Skeletal muscle satellite cell (primary cell): ENCODE results near the gene TTLL4.
A peak's percentile ranks its signal among the peaks of the same experiment; 100 is the strongest.

Experiments used
- H3K27me3 ChIP-seq: 2 replicates; pipeline ENCODE4 v1.7.0; 2013; ENCODE audit warnings: low read length; ENCODE audit not compliant: control insufficient read depth, insufficient read depth
- H3K36me3 ChIP-seq: 2 replicates; pipeline ENCODE4 v1.7.0; 2013; ENCODE audit warnings: mild to moderate bottlenecking, control low read depth, low read length; ENCODE audit not compliant: insufficient read depth
- H3K4me1 ChIP-seq: 2 replicates; pipeline ENCODE4 v1.7.0; 2013; ENCODE audit warnings: low read length; ENCODE audit not compliant: control insufficient read depth, insufficient read depth
- H3K4me2 ChIP-seq: 2 replicates; pipeline ENCODE4 v1.7.0; 2013; ENCODE audit warnings: mild to moderate bottlenecking, low read length
- H3K4me3 ChIP-seq: 2 replicates; pipeline ENCODE4 v1.7.0; 2013; ENCODE audit warnings: low read length
- H3K9ac ChIP-seq: 2 replicates; pipeline ENCODE4 v1.7.0; 2013; ENCODE audit warnings: mild to moderate bottlenecking, low read depth, low read length, moderate library complexity
- H3K9me3 ChIP-seq: replicated peaks from 2 replicates; pipeline ENCODE4 v1.7.0; 2013; ENCODE audit warnings: mild to moderate bottlenecking, control low read depth, low read length

The TTLL4 gene

GRCh38 chr2:218691234-218691633 is 19.4 kb upstream of the TTLL4 start:
- Histone ChIP-seq H3K9me3 (no peaks in the 10 kb centered on the region), H3K4me3 (no peak overlapping the region), H3K27me3 (no peaks in the 10 kb centered on the region), H3K4me1 (peaks cover 10% of the 10 kb centered on the region), H3K4me2 (no peak overlapping the region), H3K36me3 (peaks cover 37% of the 10 kb centered on the region), H3K9ac (peak overlapping the region; percentile 5)

DNA sequence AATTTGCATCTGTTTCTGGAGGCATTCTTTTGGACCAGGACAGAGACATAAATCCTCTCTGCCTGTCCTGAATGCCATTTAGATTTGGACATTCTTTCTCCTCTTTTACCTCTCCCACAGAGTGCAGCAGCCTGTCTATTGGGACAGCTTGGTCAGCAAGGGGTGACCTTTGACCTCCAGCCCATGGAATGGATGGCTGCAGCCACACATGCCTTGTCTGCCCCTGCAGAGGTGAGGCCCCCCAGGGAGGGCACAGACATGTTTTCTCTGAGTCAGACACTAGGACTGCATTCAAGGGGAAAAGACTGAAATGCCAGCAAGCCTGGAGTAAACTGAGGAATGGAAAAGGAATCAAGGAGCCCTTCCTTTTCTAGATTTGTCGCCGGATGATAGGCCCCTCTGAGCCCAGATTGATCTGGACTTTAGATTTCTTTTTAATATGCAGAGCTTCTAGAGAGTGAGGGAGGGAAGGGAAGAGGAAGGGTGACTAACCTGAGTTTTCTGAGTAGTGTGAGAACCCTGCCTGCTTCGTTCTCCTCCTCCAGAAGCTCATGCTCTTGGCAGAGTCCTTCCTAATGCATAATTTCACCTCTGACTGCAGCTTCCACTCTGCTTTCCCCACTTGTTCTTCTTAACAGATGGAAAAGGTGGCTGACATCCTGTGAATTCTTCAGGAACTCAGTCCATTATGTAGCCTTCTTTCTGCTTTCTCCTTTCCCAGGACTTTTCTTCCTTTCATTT is 16.1 kb upstream of the TTLL4 start:
- no peaks in the 10 kb centered on the region for H3K9me3 ChIP-seq
- H3K4me2 ChIP-seq: no peak overlapping the region
- H3K4me1 ChIP-seq: peaks cover 10% of the 10 kb centered on the region
- no peak overlapping the region for H3K4me3 ChIP-seq
- peaks cover 63% of the 10 kb centered on the region for H3K36me3 ChIP-seq
- H3K9ac ChIP-seq: no peak overlapping the region
- no peaks in the 10 kb centered on the region for H3K27me3 ChIP-seq

DNA sequence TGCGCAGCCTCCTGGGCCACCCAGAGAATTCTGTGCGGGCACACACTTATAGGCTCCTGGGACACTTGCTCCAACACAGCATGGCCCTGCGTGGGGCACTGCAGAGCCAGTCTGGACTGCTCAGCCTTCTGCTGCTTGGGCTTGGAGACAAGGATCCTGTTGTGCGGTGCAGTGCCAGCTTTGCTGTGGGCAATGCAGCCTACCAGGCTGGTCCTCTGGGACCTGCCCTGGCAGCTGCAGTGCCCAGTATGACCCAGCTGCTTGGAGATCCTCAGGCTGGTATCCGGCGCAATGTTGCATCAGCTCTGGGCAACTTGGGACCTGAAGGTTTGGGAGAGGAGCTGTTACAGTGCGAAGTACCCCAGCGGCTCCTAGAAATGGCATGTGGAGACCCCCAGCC is 11.8 kb upstream of the TTLL4 start:
- H3K9ac ChIP-seq: no peak overlapping the region
- no peaks in the 10 kb centered on the region for H3K9me3 ChIP-seq
- H3K36me3 ChIP-seq: peaks cover 39% of the 10 kb centered on the region
- H3K4me2 ChIP-seq: no peak overlapping the region
- H3K4me3 ChIP-seq: no peak overlapping the region
- no peaks in the 10 kb centered on the region for H3K4me1 ChIP-seq
- H3K27me3 ChIP-seq: no peaks in the 10 kb centered on the region

DNA sequence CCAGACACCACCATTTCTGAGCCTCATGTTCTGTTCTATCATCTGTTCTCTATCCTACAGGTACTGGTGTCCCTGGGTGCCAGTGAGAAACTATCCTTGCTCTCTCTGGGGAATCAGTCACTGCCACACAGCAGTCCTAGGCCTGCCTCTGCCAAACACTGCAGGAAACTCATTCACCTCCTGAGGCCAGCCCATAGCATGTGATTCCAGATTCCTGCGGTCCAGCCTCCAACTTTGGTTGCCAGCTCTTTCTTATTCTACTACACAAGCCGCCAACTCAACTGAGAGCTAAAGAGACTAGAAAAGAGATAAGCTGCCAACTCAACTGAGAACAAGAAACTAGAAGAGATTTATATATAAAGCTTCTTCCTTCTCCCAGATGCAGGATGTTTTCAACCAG is 8.8 kb upstream of the TTLL4 start:
- no peak overlapping the region for H3K4me2 ChIP-seq
- peaks cover 28% of the 10 kb centered on the region for H3K36me3 ChIP-seq
- H3K27me3 ChIP-seq: no peaks in the 10 kb centered on the region
- no peaks in the 10 kb centered on the region for H3K4me1 ChIP-seq
- no peak overlapping the region for H3K4me3 ChIP-seq
- no peaks in the 10 kb centered on the region for H3K9me3 ChIP-seq
- H3K9ac ChIP-seq: no peak overlapping the region

- Histone ChIP-seq H3K9me3 (no peaks in the 10 kb centered on the region), H3K4me1 (no peaks in the 10 kb centered on the region), H3K4me2 (no peak overlapping the region), H3K36me3 (peaks cover 13% of the 10 kb centered on the region), H3K9ac (no peak overlapping the region), H3K27me3 (no peaks in the 10 kb centered on the region), H3K4me3 (no peak overlapping the region)
These were observed 7.3 kb upstream of the TTLL4 start for GRCh38 chr2:218703341-218703740.

GRCh38 chr2:218708086-218708485 is 2.5 kb upstream of the TTLL4 start:
- no peaks in the 10 kb centered on the region for H3K27me3 ChIP-seq
- H3K9me3 ChIP-seq: no peaks in the 10 kb centered on the region
- no peak overlapping the region for H3K4me2 ChIP-seq
- H3K4me1 ChIP-seq: peaks cover 6% of the 10 kb centered on the region
- no peak overlapping the region for H3K4me3 ChIP-seq
- peaks cover 2% of the 10 kb centered on the region for H3K36me3 ChIP-seq
- H3K9ac ChIP-seq: no peak overlapping the region

DNA sequence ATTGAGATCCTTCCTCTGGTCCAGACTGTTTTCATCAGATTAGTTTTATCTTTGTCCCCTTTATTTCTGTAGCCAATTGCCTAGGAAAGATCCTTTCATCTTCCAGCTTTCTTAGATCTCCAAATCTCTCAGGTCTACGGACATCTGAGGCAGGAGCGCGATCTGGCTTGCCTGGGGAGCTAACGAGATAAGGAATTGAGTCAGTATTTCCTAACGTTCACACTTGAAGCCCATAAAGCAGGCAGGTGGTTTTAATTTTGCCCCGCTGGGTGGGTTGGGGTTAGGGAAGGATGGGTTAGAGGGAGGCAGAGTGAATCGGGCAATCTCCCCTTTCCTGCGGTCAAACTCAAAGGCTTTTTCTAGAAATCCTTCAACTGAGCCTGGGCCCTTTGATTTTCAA is 727 bp upstream of the TTLL4 start:
- Histone ChIP-seq H3K4me3 (no peak overlapping the region), H3K36me3 (peaks cover 2% of the 10 kb centered on the region), H3K4me1 (peaks cover 6% of the 10 kb centered on the region), H3K4me2 (no peak overlapping the region), H3K9ac (no peak overlapping the region), H3K9me3 (no peaks in the 10 kb centered on the region), H3K27me3 (no peaks in the 10 kb centered on the region)

GRCh38 chr2:218710334-218710686 is 325 bp upstream of the TTLL4 start:
- Histone ChIP-seq H3K36me3 (peaks cover 2% of the 10 kb centered on the region), H3K4me2 (peak overlapping the region; percentile 94), H3K27me3 (no peaks in the 10 kb centered on the region), H3K9ac (no peak overlapping the region), H3K4me3 (peak overlapping the region; percentile 51), H3K4me1 (peaks cover 6% of the 10 kb centered on the region), H3K9me3 (no peaks in the 10 kb centered on the region)

DNA sequence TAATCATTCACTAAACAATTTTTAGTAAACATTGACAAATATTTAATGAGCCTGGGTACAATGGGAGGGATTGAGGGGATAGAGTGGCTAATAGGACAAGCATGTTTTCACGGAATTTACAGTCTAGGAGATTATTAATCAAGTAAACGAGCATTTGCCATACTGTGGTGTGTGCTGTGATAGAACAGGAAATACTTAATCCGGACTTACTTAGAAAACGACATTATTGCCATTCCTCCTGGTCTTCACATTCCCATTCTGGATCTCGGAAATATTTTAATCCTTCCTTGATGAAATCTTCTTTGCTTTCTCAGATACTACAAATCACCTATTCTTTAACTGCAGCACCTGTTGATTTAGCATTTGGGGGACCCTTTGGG is 905 bp downstream of the TTLL4 start:
- Histone ChIP-seq H3K9ac (peak overlapping the region; percentile 91), H3K4me2 (peak overlapping the region; percentile 94), H3K9me3 (no peaks in the 10 kb centered on the region), H3K36me3 (peaks cover 2% of the 10 kb centered on the region), H3K4me1 (peaks cover 6% of the 10 kb centered on the region), H3K27me3 (no peaks in the 10 kb centered on the region), H3K4me3 (peak overlapping the region; percentile 98)

DNA sequence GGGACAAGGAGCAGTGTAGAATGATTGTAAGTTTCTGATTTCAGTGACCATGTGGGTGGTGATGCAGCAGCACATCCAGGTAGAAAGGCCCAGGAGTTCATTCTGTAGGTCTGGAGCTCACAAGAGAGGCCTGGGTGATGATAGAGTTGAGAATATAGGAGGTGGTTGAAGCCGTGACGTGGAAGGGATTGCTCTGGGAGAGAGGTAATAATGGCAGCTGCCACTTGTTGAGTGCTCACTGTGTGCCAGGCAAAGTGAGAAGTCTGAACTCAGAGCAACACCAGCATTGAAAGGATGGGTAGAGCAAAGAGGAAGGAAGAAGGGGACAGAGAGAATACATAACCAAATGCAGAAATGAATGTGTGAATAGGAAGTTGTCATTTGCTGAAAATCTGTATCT is 3.3 kb downstream of the TTLL4 start:
- no peaks in the 10 kb centered on the region for H3K27me3 ChIP-seq
- H3K9ac ChIP-seq: no peak overlapping the region
- no peak overlapping the region for H3K4me3 ChIP-seq
- H3K9me3 ChIP-seq: no peaks in the 10 kb centered on the region
- no peak overlapping the region for H3K4me2 ChIP-seq
- H3K36me3 ChIP-seq: peaks cover 2% of the 10 kb centered on the region
- H3K4me1 ChIP-seq: peaks cover 6% of the 10 kb centered on the region

DNA sequence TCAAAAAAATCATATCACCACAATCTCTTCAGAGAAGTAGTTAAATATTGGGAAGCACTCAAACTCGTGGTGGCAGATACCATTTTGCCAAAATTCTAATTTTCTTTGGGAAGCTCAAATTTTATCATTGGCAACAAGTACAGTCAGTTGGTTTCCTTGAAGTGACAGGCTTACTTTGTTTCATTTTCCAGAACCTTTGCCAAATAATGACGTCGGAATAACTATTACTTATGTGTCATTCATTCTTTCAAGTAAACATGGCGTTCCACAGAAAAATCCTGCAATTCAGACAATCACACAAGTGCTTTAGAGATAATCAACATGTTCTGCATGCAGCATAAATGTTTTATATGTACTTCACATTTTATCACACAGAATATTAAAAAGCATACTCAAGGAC is 5.4 kb downstream of the TTLL4 start:
- no peaks in the 10 kb centered on the region for H3K27me3 ChIP-seq
- no peak overlapping the region for H3K4me3 ChIP-seq
- H3K36me3 ChIP-seq: peaks cover 2% of the 10 kb centered on the region
- no peaks in the 10 kb centered on the region for H3K9me3 ChIP-seq
- peaks cover 6% of the 10 kb centered on the region for H3K4me1 ChIP-seq
- no peak overlapping the region for H3K9ac ChIP-seq
- H3K4me2 ChIP-seq: no peak overlapping the region

DNA sequence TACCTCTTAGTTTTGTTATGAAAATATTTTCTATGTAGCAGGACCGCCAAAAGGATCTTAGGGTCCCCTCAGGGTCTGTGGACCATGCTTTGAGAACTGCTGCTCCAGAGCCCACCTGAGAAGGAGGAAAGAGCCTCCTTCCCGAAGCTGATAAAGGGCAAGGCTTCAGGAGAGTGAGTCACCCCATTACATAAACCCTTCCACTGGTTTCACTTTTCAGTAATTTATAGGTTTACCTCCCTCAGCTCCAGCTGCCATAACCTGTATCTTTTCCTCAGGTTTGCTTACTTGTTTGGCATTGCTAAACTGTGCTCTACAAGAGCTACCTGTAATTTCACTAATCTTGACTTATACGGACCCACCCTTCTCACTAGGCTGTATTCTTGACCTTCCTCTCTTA is 6.6 kb downstream of the TTLL4 start:
- Histone ChIP-seq H3K27me3 (no peaks in the 10 kb centered on the region), H3K36me3 (peaks cover 2% of the 10 kb centered on the region), H3K4me2 (no peak overlapping the region), H3K9me3 (no peaks in the 10 kb centered on the region), H3K4me1 (no peaks in the 10 kb centered on the region), H3K4me3 (no peak overlapping the region), H3K9ac (no peak overlapping the region)
